GM21360 (cell line): ENCODE measurements around the gene RPS6KL1.

ENCODE experiments used
- ATAC-seq: cut with Tn5 transposase; IDR thresholded peaks from one replicate; pipeline ENCODE4 v1.9.1; 2021; ENCODE audit warnings: mild to moderate bottlenecking, moderate library complexity; ENCODE audit not compliant: unreplicated experiment

Gene RPS6KL1

DNA sequence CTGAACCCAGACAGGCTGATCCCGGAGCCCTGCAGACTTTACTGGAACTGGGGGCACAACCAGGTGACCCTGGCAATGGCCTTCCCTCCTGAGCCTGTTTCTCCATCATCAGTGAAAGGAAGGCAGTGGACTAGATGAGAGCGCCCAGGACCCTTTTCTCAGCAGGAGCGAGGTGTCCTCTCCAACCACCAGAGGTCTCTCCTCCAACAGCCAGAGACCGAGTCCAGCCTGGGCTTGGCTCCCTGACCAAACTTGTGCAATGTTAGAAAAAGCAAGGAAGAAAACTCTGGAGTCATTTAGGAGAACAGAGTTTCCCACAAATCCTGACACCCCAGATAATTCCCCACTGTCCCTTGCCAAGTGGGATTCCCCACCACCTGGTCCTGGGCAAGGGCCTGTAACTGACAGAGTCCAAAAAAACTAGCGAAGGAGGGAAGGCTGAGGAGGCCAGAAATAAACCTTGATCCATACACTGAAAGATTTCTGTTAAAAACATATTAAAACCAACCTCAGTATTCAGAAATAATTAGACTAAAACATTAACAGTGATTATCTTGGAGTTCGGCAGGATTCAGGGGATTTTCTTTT, 9.0 kb downstream of the RPS6KL1 start:
- ATAC-seq, result no peak

DNA sequence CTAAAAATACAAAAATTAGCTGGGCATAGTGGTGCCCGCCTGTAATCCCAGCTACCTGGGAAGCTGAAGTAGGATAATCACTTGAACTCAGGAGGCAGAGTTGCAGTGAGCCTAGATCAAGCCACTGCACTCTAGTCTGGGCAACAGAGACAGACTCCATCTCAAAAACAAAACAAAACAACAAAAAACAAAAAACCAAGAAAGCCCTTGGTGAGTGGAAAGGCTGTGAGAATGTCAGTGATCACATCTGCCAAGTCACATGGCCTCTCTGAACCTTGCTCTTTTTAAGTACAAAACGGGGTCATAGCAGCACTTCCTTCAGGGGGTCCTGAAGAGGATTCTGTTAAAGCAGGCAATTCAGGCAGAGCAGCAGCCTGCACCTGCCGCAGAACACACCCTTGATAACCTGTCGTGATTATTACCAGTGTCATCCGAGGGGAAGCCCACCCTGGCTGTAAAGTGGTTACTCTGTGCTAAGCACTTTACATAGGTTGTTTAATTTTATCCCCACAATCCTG, 9.6 kb downstream of the RPS6KL1 start:
- no peak for ATAC-seq

GRCh38 chr14:74912801-74913200, 10.3 kb downstream of the RPS6KL1 start:
- ATAC-seq, result no peak

DNA sequence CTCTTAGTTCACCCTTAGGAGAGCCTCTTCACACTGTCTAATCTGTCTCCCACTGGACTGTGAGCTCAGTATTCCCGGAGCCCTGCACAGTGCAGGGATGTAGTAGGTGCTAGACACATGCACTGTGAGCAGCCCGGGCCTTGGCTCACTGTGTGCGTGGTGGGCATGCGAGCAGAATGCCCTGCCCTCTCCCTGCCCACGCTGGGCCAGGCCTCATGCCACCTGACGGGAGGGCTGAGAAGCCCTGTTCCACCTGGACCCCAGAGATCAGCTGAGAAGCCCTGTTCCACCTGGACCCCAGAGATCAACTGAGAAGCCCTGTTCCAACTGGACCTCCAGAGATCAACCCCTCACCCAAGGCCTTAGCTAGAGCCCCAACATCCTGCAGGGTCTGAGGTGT, 10.9 kb downstream of the RPS6KL1 start:
- no peak for ATAC-seq

DNA sequence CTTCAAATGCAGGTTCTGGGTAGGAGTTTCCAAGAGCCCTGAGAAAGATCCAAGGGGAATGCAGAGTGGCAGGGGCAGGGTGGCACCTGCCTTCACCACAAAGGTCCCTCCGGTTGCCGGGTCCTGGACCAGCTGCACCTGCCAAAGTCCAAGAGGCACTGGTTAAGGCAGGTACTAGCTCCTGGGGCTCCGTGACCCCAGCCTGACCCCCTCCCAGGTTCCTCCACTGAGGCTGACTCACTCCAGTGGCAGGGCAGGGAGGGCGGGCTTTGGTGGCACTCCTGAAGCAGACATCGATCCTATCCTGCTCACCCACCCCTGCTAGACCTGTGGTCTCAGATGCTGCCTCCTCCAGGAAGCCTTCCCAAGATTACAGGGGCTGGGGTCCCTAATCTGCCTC, 11.4 kb downstream of the RPS6KL1 start:
- ATAC-seq, result no peak

- no peak for ATAC-seq
Observed at GRCh38 chr14:74911221-74911620, 11.8 kb downstream of the RPS6KL1 start.

DNA sequence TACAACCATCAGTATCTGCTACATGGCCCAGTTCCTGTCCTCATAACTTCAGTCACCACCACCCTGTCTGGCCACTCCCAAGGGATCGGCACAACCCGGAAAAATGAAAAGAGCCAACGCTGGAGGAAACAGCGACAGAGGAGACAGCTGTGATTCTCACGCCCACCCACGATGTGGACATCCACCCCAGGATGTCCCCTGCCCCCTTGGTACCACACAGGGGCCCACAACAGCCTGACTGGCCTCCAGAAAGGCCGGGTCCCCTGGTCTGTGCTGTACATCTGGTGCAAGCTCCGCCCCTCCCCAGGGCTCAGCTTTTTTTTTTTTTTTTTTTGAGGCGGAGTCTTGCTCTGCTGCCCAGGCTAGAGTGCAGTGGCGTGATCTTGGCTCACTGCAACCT, 12.5 kb downstream of the RPS6KL1 start:
- ATAC-seq, result no peak

- no peak for ATAC-seq
Observed at GRCh38 chr14:74909911-74910310, 13.1 kb downstream of the RPS6KL1 start.

DNA sequence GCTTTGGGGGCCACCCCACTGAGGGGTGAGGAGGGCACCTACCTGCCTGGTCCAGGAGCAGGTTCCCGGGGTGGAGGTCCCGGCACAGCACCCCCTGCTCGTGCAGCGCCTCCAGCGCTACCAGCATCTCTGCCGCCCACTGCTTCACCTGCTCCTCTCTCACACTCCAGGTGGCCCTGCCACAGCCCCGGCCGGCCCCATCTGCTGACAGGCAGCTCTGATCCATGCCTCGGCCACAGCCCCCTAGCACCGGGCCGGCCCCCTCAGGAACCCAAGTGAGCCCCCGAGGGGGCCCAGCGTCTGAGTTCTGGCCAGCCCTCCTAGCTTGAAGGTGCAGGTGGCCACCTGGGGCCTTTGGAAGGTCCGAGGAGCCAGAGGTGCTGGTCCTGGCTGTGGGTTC, 13.6 kb downstream of the RPS6KL1 start:
- ATAC-seq, result no peak

- ATAC-seq, result no peak
Observed at GRCh38 chr14:74908861-74909341, 14.2 kb downstream of the RPS6KL1 start.

DNA sequence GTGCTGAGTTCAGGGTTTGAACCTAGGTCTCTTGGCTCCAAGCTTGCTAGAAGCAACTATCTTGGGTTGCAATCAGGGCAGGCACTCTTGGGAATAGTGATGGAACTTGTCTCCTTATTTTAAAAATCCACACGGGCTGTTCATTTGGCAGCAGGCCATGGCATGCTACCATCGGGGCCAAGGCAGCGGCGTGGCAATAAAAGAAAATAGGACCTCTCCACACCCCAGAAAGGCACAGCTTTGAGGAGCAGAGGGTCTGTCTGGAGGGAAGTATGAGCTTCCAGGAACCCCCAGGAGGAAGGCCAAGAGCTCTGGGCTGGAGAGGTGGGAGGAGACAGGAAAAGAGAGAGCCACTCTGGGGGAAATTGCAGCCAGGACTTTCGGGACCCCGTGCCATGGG, 15.3 kb downstream of the RPS6KL1 start:
- no peak for ATAC-seq

DNA sequence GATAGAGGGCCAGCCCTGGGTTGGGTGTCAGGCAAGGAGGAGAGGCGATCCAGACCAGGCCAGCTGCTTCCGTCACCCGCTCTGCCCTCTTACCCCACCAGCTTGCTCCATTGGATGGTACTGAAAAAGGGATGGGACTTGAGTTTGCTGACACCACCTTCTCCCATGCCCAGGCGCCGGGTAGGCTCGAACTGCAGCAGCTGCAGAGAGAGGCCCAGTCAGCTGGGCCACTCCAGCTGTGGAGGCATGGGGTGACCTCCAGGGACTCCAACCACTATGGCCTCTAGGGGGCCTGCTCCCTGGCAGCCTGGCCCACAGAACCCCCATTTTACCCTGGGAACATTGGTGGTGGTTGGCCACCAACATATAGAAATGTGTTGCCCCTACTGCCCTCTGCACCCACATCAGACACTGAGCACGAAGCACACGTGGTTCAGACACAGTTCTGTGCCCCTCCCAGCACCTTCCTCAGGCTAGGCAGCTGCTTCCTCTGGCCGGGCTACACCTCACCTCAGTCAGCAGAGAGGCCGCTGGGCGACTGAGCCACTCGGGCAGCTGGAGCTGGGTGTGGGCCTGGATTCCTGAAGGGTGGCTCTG, 16.0 kb downstream of the RPS6KL1 start:
- no peak for ATAC-seq

GRCh38 chr14:74905595-74906142, 17.4 kb downstream of the RPS6KL1 start:
- no peak for ATAC-seq

GRCh38 chr14:74904635-74905503, 18.2 kb downstream of the RPS6KL1 start:
- no peak for ATAC-seq

- no peak for ATAC-seq
Observed at GRCh38 chr14:74902941-74903705, 19.9 kb downstream of the RPS6KL1 start.

DNA sequence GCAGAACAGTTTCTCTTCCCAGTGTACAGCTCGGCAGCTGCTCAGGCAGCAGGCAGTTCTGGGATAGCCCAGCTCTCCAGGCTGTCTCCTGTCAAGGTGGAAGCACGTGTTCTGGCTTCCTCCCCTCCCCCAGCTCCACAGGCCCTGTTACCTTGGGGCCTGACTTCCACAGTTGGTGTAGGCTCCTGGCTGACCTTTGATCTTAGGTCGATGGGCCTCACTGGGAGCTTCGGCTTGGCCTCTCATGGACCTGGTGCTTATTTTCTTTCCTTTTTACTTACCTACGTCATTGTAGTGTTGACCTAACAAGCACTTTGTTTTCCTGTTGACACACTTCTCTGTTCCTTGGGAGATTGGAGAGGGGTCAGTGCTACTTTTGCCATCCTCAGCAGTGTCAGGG, 24.4 kb downstream of the RPS6KL1 start:
- ATAC-seq, result no peak

DNA sequence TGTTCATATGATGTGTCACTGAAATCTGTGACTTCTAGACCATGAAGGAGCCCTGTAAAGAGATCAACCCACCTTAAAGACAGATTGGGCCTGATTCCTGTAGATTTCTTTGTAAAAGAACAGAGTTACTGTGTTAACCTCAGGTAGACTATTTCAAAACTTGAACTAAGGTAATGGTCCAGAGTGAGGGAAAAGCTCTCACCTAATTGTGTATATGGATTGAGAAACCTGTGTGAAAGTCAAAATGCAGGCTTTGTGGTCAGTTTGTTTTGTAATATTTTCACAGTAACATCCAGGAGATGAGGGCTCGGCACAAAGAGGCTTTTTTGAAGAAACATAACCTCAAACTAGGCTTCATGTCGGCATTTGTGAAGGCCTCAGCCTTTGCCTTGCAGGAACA, 25.0 kb downstream of the RPS6KL1 start:
- ATAC-seq, result no peak

- ATAC-seq, result no peak
Observed at GRCh38 chr14:74897642-74898041, 25.4 kb downstream of the RPS6KL1 start.

GRCh38 chr14:74896400-74896799, 26.7 kb downstream of the RPS6KL1 start:
- no peak for ATAC-seq

- peak; percentile 43 for ATAC-seq
Observed at GRCh38 chr14:74893614-74894091, 29.4 kb downstream of the RPS6KL1 start.

- ATAC-seq, result no peak
Observed at GRCh38 chr14:74892745-74893144, 30.3 kb downstream of the RPS6KL1 start.
